Thoracic aorta (tissue), 2 donors: ENCODE data around the gene GOLGB1. TPM values are rescaled to one million over a fixed set of nuclear protein-coding genes. Genes with fewer than 3 reads are reported as not detected.
"Not testable (repeated sequence)": the region's sequence is repeated elsewhere in the genome, so short reads cannot be mapped to it uniquely, and the experiment has no call there.

Source experiments
- ATAC-seq: fragments of 150-250 bp; one replicate; pipeline ENCODE4 v1.8.0; 2017; ENCODE audit warnings: low read depth; ENCODE audit not compliant: insufficient number of reproducible peaks, low FRiP score
- DNase-seq: peaks from one replicate; pipeline ENCODE4 v3.0.0-alpha.2; 2020; ENCODE audit warnings: low spot score
- H3K27ac ChIP-seq, 2 donors: fragments of 200-600 bp; sonication (generic); 1 replicate in 1 of 2; 2 replicates in 1 of 2; pipeline ENCODE4 v1.5.1; 2016; ENCODE audit warnings: mild to moderate bottlenecking in 2 of 2, moderate library complexity in 2 of 2
- H3K27me3 ChIP-seq: fragments of 200-600 bp; sonication (generic); replicated peaks from 2 replicates; pipeline ENCODE4 v1.6.0; 2016; ENCODE audit warnings: mild to moderate bottlenecking; ENCODE audit not compliant: insufficient read depth
- H3K36me3 ChIP-seq: fragments of 200-600 bp; sonication (generic); one replicate; pipeline ENCODE4 v1.5.1; 2016
- H3K4me1 ChIP-seq, 2 donors: fragments of 200-600 bp; sonication (generic); 1 replicate in 1 of 2; 2 replicates in 1 of 2; pipeline versions ENCODE4 v1.5.1 to v1.6.0; 2016; ENCODE audit warnings: low read depth in 2 of 2, mild to moderate bottlenecking in 1 of 2; ENCODE audit not compliant: control insufficient read depth in 1 of 2
- H3K4me3 ChIP-seq: fragments of 200-600 bp; sonication (generic); 2 replicates; pipeline ENCODE4 v1.5.1; 2016; ENCODE audit warnings: mild to moderate bottlenecking
- H3K9me3 ChIP-seq: fragments of 200-600 bp; sonication (generic); 2 replicates; pipeline ENCODE4 v1.5.1; 2016
- CTCF ChIP-seq: fragments of 200-600 bp; sonication (generic); IDR thresholded peaks from one replicate; pipeline ENCODE4 v1.5.1; 2019; ENCODE audit warnings: antibody characterized with exemption
- total RNA-seq, 2 donors: library from RNA; depleted of rRNA; stranded (reverse); fragments of >200 nt; gene quantifications; one replicate each; pipeline versions ENCODE4 v1.1.0 to v1.2.3, GENCODE V29; 2016

Gene GOLGB1
- total RNA-seq, 2 donors from 2014 or later, result 62.3 to 78.5 TPM

GRCh38 chr3:121698901-121699300 is 50.6 kb downstream of the GOLGB1 start:
- Histone ChIP-seq H3K36me3 (peaks cover 8% of the 10 kb centered on the region), H3K27me3 (no peaks in the 10 kb centered on the region), H3K4me3 (no peak overlapping the region), H3K9me3 (no peaks in the 10 kb centered on the region), H3K27ac (no peak overlapping the region), H3K4me1 (no peaks in the 10 kb centered on the region)
- no peak for DNase-seq
- no peak for ATAC-seq
- no peak for TF ChIP-seq CTCF

- no peak for ATAC-seq
- H3K4me3 ChIP-seq, result no peak overlapping the region
- H3K4me1 ChIP-seq, result no peaks in the 10 kb centered on the region
Observed at GRCh38 chr3:121698476-121698875, 51.1 kb downstream of the GOLGB1 start.

GRCh38 chr3:121696186-121696585 is 53.4 kb downstream of the GOLGB1 start:
- H3K36me3 ChIP-seq, result peaks cover 22% of the 10 kb centered on the region
- no peak overlapping the region for H3K4me3 ChIP-seq
- DNase-seq, result no peak
- no peak for TF ChIP-seq CTCF
- H3K9me3 ChIP-seq, result no peaks in the 10 kb centered on the region
- no peak overlapping the region for H3K27ac ChIP-seq
- no peaks in the 10 kb centered on the region for H3K27me3 ChIP-seq
- no peak for ATAC-seq
- H3K4me1 ChIP-seq, result no peaks in the 10 kb centered on the region

More at GRCh38 chr3:121698476-121698875, 51.1 kb downstream of the GOLGB1 start:
- Histone ChIP-seq H3K9me3 (no peaks in the 10 kb centered on the region), H3K27me3 (no peaks in the 10 kb centered on the region), H3K36me3 (peaks cover 8% of the 10 kb centered on the region), H3K27ac (no peak overlapping the region)
- TF ChIP-seq CTCF, result no peak
- DNase-seq, result no peak

GRCh38 chr3:121692010-121692699 is 57.4 kb downstream of the GOLGB1 start:
- no peaks in the 10 kb centered on the region for H3K9me3 ChIP-seq
- H3K4me1 ChIP-seq, result no peaks in the 10 kb centered on the region
- no peak for TF ChIP-seq CTCF
- H3K36me3 ChIP-seq, result peaks cover 24% of the 10 kb centered on the region
- H3K27ac ChIP-seq, result no peak overlapping the region
- H3K27me3 ChIP-seq, result no peaks in the 10 kb centered on the region
- ATAC-seq, result no peak
- no peak overlapping the region for H3K4me3 ChIP-seq
- DNase-seq, result no peak

GRCh38 chr3:121690777-121691405 is 58.6 kb downstream of the GOLGB1 start:
- H3K36me3 ChIP-seq, result peaks cover 24% of the 10 kb centered on the region
- H3K4me3 ChIP-seq, result no peak overlapping the region
- no peak for DNase-seq
- no peaks in the 10 kb centered on the region for H3K4me1 ChIP-seq
- no peaks in the 10 kb centered on the region for H3K27me3 ChIP-seq
- H3K27ac ChIP-seq, result no peak overlapping the region
- H3K9me3 ChIP-seq, result no peaks in the 10 kb centered on the region
- TF ChIP-seq CTCF, result no peak
- no peak for ATAC-seq

GRCh38 chr3:121688747-121689146 is 60.8 kb downstream of the GOLGB1 start:
- not testable (repeated sequence) for H3K4me3 ChIP-seq, H3K4me1 ChIP-seq, H3K27ac ChIP-seq, DNase-seq, H3K27me3 ChIP-seq, ATAC-seq, H3K9me3 ChIP-seq
- peaks cover 30% of the 10 kb centered on the region for H3K36me3 ChIP-seq
